HCT116 (cell line): ENCODE measurements around the gene SMAD7.

Experiments
- ATF3 ChIP-seq: IDR thresholded peaks from 2 replicates; pipeline ENCODE4 v1.6.1; 2012
- CTCF ChIP-seq, 3 experiments: fragments of 200-600 bp in 1 of 3; sonication (generic) in 1 of 3; IDR thresholded peaks in 2 of 3; conservative IDR thresholded peaks in 1 of 3; 2 replicates each; pipeline ENCODE4 v1.5.1; 2012 to 2017; ENCODE audit warnings: low read depth in 2 of 3, low read length in 2 of 3, antibody characterized with exemption in 1 of 3, borderline replicate concordance in 1 of 3, control low read depth in 1 of 3, mild to moderate bottlenecking in 1 of 3, mixed read lengths in 1 of 3, mixed run types in 1 of 3, moderate library complexity in 1 of 3; ENCODE audit not compliant: insufficient read depth in 1 of 3
- EGR1 ChIP-seq: IDR thresholded peaks from 2 replicates; pipeline ENCODE4 v1.6.1; 2012; ENCODE audit warnings: low read depth
- ELF1 ChIP-seq: IDR thresholded peaks from 2 replicates; pipeline ENCODE4 v1.6.1; 2012; ENCODE audit warnings: low read depth, borderline replicate concordance
- EZH2 ChIP-seq: fragments of 200-600 bp; sonication (generic); IDR thresholded peaks from 2 replicates; pipeline ENCODE4 v1.6.1; 2017; ENCODE audit warnings: antibody characterized with exemption, mixed run types
- EZH2phosphoT487 ChIP-seq: fragments of 200-600 bp; IDR thresholded peaks from 2 replicates; pipeline ENCODE4 v1.6.1; 2018; ENCODE audit warnings: antibody characterized with exemption, borderline replicate concordance
- FOSL1 ChIP-seq: IDR thresholded peaks from 2 replicates; pipeline ENCODE4 v1.6.1; 2012; ENCODE audit warnings: low read depth
- POLR2A ChIP-seq: IDR thresholded peaks from 2 replicates; pipeline ENCODE4 v1.7.0; 2011; ENCODE audit warnings: borderline replicate concordance; ENCODE audit not compliant: insufficient read depth, insufficient read length; ENCODE audit errors: extremely low read depth
- RAD21 ChIP-seq: IDR thresholded peaks from 2 replicates; pipeline ENCODE4 v1.6.1; 2012; ENCODE audit warnings: low read depth, mild to moderate bottlenecking
- SRF ChIP-seq: IDR thresholded peaks from 2 replicates; pipeline ENCODE4 v1.6.1; 2012; ENCODE audit warnings: low read depth
- ZNF274 ChIP-seq: fragments of 200-500 bp; sonication (Bioruptor generic); IDR thresholded peaks from 2 replicates; pipeline ENCODE4 v1.6.1; 2014; ENCODE audit warnings: mild to moderate bottlenecking, low read depth, low read length, inconsistent platforms
- TF ChIP-seq, protein P1 (sequence below): IDR thresholded peaks from 2 replicates; pipeline ENCODE4 v1.6.1; 2011; ENCODE audit warnings: mild to moderate bottlenecking, low read length, moderate library complexity; ENCODE audit not compliant: insufficient replicate concordance; ENCODE audit errors: extremely low read depth

GRCh38 chr18:48898521-48898920 is 52.2 kb downstream of the SMAD7 start:
- TF ChIP-seq POLR2A (no peak), EZH2phosphoT487 (no peak), ZNF274 (no peak), CTCF (IDR thresholded peaks at IDR 0.05 in 2 of 3, conservative IDR thresholded peaks at IDR 0.05 in 1 of 3; ENCODE audit: borderline replicate concordance in 1 of 3, insufficient read depth in 1 of 3, low read depth in 2 of 3, low read length in 2 of 3) (no peak), SRF (no peak), ATF3 (no peak), EZH2 (no peak), RAD21 (no peak), FOSL1 (no peak), ELF1 (no peak), EGR1 (no peak)
- TF ChIP-seq, protein P1, sequence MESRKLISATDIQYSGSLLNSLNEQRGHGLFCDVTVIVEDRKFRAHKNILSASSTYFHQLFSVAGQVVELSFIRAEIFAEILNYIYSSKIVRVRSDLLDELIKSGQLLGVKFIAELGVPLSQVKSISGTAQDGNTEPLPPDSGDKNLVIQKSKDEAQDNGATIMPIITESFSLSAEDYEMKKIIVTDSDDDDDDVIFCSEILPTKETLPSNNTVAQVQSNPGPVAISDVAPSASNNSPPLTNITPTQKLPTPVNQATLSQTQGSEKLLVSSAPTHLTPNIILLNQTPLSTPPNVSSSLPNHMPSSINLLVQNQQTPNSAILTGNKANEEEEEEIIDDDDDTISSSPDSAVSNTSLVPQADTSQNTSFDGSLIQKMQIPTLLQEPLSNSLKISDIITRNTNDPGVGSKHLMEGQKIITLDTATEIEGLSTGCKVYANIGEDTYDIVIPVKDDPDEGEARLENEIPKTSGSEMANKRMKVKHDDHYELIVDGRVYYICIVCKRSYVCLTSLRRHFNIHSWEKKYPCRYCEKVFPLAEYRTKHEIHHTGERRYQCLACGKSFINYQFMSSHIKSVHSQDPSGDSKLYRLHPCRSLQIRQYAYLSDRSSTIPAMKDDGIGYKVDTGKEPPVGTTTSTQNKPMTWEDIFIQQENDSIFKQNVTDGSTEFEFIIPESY, result no peak
